ENCODE results near the gene KCNG4.
"Not testable (repeated sequence)": the region's sequence is repeated elsewhere in the genome, so short reads cannot be mapped to it uniquely, and the experiment has no call there.

Gene KCNG4

GRCh38 chr16:84226026-84226425, 13.8 kb downstream of the KCNG4 start:
- Histone ChIP-seq H3K27ac (no peak overlapping the region), H3K9me3 (ENCODE audit: low read depth, low read length) (no peaks in the 10 kb centered on the region), H3K9ac (ENCODE audit: insufficient read length) (no peak overlapping the region), H3K4me3 (no peak overlapping the region), H3K36me3 (ENCODE audit: insufficient read depth, low read length) (no peaks in the 10 kb centered on the region)
- TF ChIP-seq POLR2AphosphoS5 (IDR thresholded peaks at IDR 0.05; ENCODE audit: borderline replicate concordance, low read depth, low read length): no peak
- no peak for TF ChIP-seq EZH2 (IDR thresholded peaks at IDR 0.05)
- no peak for TF ChIP-seq FOXP2 (optimal IDR thresholded peaks at IDR 0.05; ENCODE audit: control extremely low read depth, extremely low read length, insufficient read depth)
- DNase-seq (ENCODE audit: low read depth, low spot score): no peak

GRCh38 chr16:84225571-84225970, 14.2 kb downstream of the KCNG4 start:
- no peaks in the 10 kb centered on the region for H3K9me3 ChIP-seq (ENCODE audit: low read depth, low read length)
- no peak overlapping the region for H3K9ac ChIP-seq (ENCODE audit: insufficient read length)
- H3K27ac ChIP-seq: no peak overlapping the region
- no peak overlapping the region for H3K4me3 ChIP-seq
- DNase-seq (ENCODE audit: low read depth, low spot score): no peak
- TF ChIP-seq EZH2 (IDR thresholded peaks at IDR 0.05) (no peak), POLR2AphosphoS5 (IDR thresholded peaks at IDR 0.05; ENCODE audit: borderline replicate concordance, low read depth, low read length) (no peak), FOXP2 (optimal IDR thresholded peaks at IDR 0.05; ENCODE audit: control extremely low read depth, extremely low read length, insufficient read depth) (no peak)
- no peaks in the 10 kb centered on the region for H3K36me3 ChIP-seq (ENCODE audit: insufficient read depth, low read length)

- DNase-seq (ENCODE audit: low read depth, low spot score): no peak
- Histone ChIP-seq H3K27ac (no peak overlapping the region), H3K9me3 (ENCODE audit: low read depth, low read length) (no peaks in the 10 kb centered on the region), H3K36me3 (ENCODE audit: insufficient read depth, low read length) (no peaks in the 10 kb centered on the region), H3K9ac (ENCODE audit: insufficient read length) (no peak overlapping the region), H3K4me3 (no peak overlapping the region)
- TF ChIP-seq FOXP2 (optimal IDR thresholded peaks at IDR 0.05; ENCODE audit: control extremely low read depth, extremely low read length, insufficient read depth): no peak
- no peak for TF ChIP-seq EZH2 (IDR thresholded peaks at IDR 0.05)
- TF ChIP-seq POLR2AphosphoS5 (IDR thresholded peaks at IDR 0.05; ENCODE audit: borderline replicate concordance, low read depth, low read length): no peak
Measured at GRCh38 chr16:84225126-84225525, 14.7 kb downstream of the KCNG4 start.

GRCh38 chr16:84224554-84224953, 15.3 kb downstream of the KCNG4 start:
- no peak for TF ChIP-seq FOXP2 (optimal IDR thresholded peaks at IDR 0.05; ENCODE audit: control extremely low read depth, extremely low read length, insufficient read depth)
- Histone ChIP-seq H3K36me3 (ENCODE audit: insufficient read depth, low read length) (no peaks in the 10 kb centered on the region), H3K9me3 (ENCODE audit: low read depth, low read length) (no peaks in the 10 kb centered on the region), H3K27ac (no peak overlapping the region), H3K9ac (ENCODE audit: insufficient read length) (no peak overlapping the region), H3K4me3 (no peak overlapping the region)
- DNase-seq (ENCODE audit: low read depth, low spot score): no peak

- no peak overlapping the region for H3K4me3 ChIP-seq
- H3K36me3 ChIP-seq (ENCODE audit: insufficient read depth, low read length): no peaks in the 10 kb centered on the region
- H3K27ac ChIP-seq: no peak overlapping the region
- no peak overlapping the region for H3K9ac ChIP-seq (ENCODE audit: insufficient read length)
- TF ChIP-seq POLR2AphosphoS5 (IDR thresholded peaks at IDR 0.05; ENCODE audit: borderline replicate concordance, low read depth, low read length) (no peak), EZH2 (IDR thresholded peaks at IDR 0.05) (no peak), FOXP2 (optimal IDR thresholded peaks at IDR 0.05; ENCODE audit: control extremely low read depth, extremely low read length, insufficient read depth) (no peak)
- DNase-seq (ENCODE audit: low read depth, low spot score): no peak
- no peaks in the 10 kb centered on the region for H3K9me3 ChIP-seq (ENCODE audit: low read depth, low read length)
Measured at GRCh38 chr16:84223456-84223855, 16.4 kb downstream of the KCNG4 start.

GRCh38 chr16:84220851-84221250, 19.0 kb downstream of the KCNG4 start:
- no peak for DNase-seq (ENCODE audit: low read depth, low spot score)
- Histone ChIP-seq H3K9ac (ENCODE audit: insufficient read length) (no peak overlapping the region), H3K27ac (no peak overlapping the region), H3K4me3 (no peak overlapping the region), H3K9me3 (ENCODE audit: low read depth, low read length) (no peaks in the 10 kb centered on the region), H3K36me3 (ENCODE audit: insufficient read depth, low read length) (no peaks in the 10 kb centered on the region)
- TF ChIP-seq EZH2 (IDR thresholded peaks at IDR 0.05): no peak
- TF ChIP-seq FOXP2 (optimal IDR thresholded peaks at IDR 0.05; ENCODE audit: control extremely low read depth, extremely low read length, insufficient read depth): no peak
- TF ChIP-seq POLR2AphosphoS5 (IDR thresholded peaks at IDR 0.05; ENCODE audit: borderline replicate concordance, low read depth, low read length): no peak

- no peak for DNase-seq (ENCODE audit: low read depth, low spot score)
- H3K27ac ChIP-seq: no peak overlapping the region
- TF ChIP-seq POLR2AphosphoS5 (IDR thresholded peaks at IDR 0.05; ENCODE audit: borderline replicate concordance, low read depth, low read length) (no peak), FOXP2 (optimal IDR thresholded peaks at IDR 0.05; ENCODE audit: control extremely low read depth, extremely low read length, insufficient read depth) (no peak), EZH2 (IDR thresholded peaks at IDR 0.05) (no peak)
- no peak overlapping the region for H3K9ac ChIP-seq (ENCODE audit: insufficient read length)
- no peak overlapping the region for H3K4me3 ChIP-seq
- no peaks in the 10 kb centered on the region for H3K36me3 ChIP-seq (ENCODE audit: insufficient read depth, low read length)
- H3K9me3 ChIP-seq (ENCODE audit: low read depth, low read length): no peaks in the 10 kb centered on the region
Measured at GRCh38 chr16:84218956-84219355, 20.9 kb downstream of the KCNG4 start.

GRCh38 chr16:84218176-84218823, 21.5 kb downstream of the KCNG4 start:
- Histone ChIP-seq H3K36me3 (ENCODE audit: insufficient read depth, low read length) (no peaks in the 10 kb centered on the region), H3K9me3 (ENCODE audit: low read depth, low read length) (no peaks in the 10 kb centered on the region)
- no peak for TF ChIP-seq FOXP2 (optimal IDR thresholded peaks at IDR 0.05; ENCODE audit: control extremely low read depth, extremely low read length, insufficient read depth)
- TF ChIP-seq POLR2AphosphoS5 (IDR thresholded peaks at IDR 0.05; ENCODE audit: borderline replicate concordance, low read depth, low read length): no peak
- no peak for TF ChIP-seq EZH2 (IDR thresholded peaks at IDR 0.05)

GRCh38 chr16:84216144-84216543, 23.7 kb downstream of the KCNG4 start:
- not testable (repeated sequence) for H3K27ac ChIP-seq; DNase-seq (ENCODE audit: low read depth, low spot score); H3K9ac ChIP-seq (ENCODE audit: insufficient read length)

More at GRCh38 chr16:84218176-84218823, 21.5 kb downstream of the KCNG4 start:
- H3K4me3 ChIP-seq: no peak overlapping the region
- DNase-seq (ENCODE audit: low read depth, low spot score): no peak
- H3K9ac ChIP-seq (ENCODE audit: insufficient read length): no peak overlapping the region
- no peak overlapping the region for H3K27ac ChIP-seq

More at GRCh38 chr16:84216144-84216543, 23.7 kb downstream of the KCNG4 start:
- not testable (repeated sequence) for H3K4me3 ChIP-seq; H3K9me3 ChIP-seq (ENCODE audit: low read depth, low read length); H3K36me3 ChIP-seq (ENCODE audit: insufficient read depth, low read length)
